HG02938 (cell line): Measurements from ENCODE around the gene FGGY.
A peak's percentile ranks its signal among the peaks of the same experiment; 100 is the strongest.

Source experiments
- ATAC-seq: cut with Tn5 transposase; IDR thresholded peaks from one replicate; pipeline ENCODE4 v1.9.1; 2021; ENCODE audit warnings: mild to moderate bottlenecking, moderate library complexity; ENCODE audit not compliant: unreplicated experiment

The FGGY gene

GRCh38 chr1:59314776-59315528, 18.1 kb downstream of the FGGY start:
- ATAC-seq = no peak

GRCh38 chr1:59315529-59316463, 18.9 kb downstream of the FGGY start:
- no peak for ATAC-seq

- no peak for ATAC-seq
These were observed 19.7 kb downstream of the FGGY start for GRCh38 chr1:59316497-59317128.

GRCh38 chr1:59317343-59317742, 20.4 kb downstream of the FGGY start:
- no peak for ATAC-seq

GRCh38 chr1:59317780-59318179, 20.9 kb downstream of the FGGY start:
- no peak for ATAC-seq

- ATAC-seq = no peak
These were observed 21.5 kb downstream of the FGGY start for GRCh38 chr1:59318271-59318860.

- no peak for ATAC-seq
These were observed 25.5 kb downstream of the FGGY start for GRCh38 chr1:59322394-59322793.

GRCh38 chr1:59322814-59323213, 25.9 kb downstream of the FGGY start:
- ATAC-seq = no peak

- no peak for ATAC-seq
These were observed 27.0 kb downstream of the FGGY start for GRCh38 chr1:59323879-59324278.

- ATAC-seq = no peak
These were observed 31.5 kb downstream of the FGGY start for GRCh38 chr1:59328353-59328752.

- no peak for ATAC-seq
These were observed 32.6 kb downstream of the FGGY start for GRCh38 chr1:59329412-59330053.

- no peak for ATAC-seq
These were observed 35.1 kb downstream of the FGGY start for GRCh38 chr1:59331686-59332620.

- ATAC-seq = peak; percentile 52
These were observed 36.1 kb downstream of the FGGY start for GRCh38 chr1:59332983-59333382.

GRCh38 chr1:59333626-59334277, 36.9 kb downstream of the FGGY start:
- ATAC-seq = no peak

GRCh38 chr1:59340411-59341307, 43.8 kb downstream of the FGGY start:
- peak; percentile 67 for ATAC-seq

- ATAC-seq = no peak
These were observed 46.1 kb downstream of the FGGY start for GRCh38 chr1:59342801-59343575.

- ATAC-seq = no peak
These were observed 46.6 kb downstream of the FGGY start for GRCh38 chr1:59343576-59343840.

GRCh38 chr1:59345221-59345620, 48.3 kb downstream of the FGGY start:
- no peak for ATAC-seq
